ENCODE results near the gene EFEMP2.

The EFEMP2 gene

DNA sequence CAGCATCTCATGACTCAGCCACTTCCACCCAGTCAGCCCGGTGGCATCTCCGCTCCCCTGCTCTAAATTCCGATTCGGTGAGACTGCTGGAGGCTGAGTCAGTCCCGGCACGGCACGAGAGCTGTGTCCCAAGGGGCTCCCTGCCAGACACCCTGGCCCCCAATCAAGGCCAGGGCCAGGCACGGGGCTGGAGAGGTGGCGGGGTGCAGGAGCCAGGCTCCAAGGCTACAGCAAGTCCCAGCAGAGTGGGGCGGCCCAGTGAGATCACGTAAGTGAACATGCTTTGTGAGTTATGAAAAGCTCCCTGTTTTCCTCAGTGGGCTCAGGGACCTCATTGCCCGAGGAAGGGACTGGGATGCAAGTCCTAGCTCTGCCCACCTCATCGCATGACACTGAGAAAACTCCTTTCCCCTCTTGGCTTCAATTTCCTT lies 43.2 kb upstream of the EFEMP2 start:
- TF ChIP-seq, protein P1, sequence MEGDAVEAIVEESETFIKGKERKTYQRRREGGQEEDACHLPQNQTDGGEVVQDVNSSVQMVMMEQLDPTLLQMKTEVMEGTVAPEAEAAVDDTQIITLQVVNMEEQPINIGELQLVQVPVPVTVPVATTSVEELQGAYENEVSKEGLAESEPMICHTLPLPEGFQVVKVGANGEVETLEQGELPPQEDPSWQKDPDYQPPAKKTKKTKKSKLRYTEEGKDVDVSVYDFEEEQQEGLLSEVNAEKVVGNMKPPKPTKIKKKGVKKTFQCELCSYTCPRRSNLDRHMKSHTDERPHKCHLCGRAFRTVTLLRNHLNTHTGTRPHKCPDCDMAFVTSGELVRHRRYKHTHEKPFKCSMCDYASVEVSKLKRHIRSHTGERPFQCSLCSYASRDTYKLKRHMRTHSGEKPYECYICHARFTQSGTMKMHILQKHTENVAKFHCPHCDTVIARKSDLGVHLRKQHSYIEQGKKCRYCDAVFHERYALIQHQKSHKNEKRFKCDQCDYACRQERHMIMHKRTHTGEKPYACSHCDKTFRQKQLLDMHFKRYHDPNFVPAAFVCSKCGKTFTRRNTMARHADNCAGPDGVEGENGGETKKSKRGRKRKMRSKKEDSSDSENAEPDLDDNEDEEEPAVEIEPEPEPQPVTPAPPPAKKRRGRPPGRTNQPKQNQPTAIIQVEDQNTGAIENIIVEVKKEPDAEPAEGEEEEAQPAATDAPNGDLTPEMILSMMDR (IDR thresholded peaks at IDR 0.05), result no peak
- Histone ChIP-seq H3K36me3 (peaks cover 12% of the 10 kb centered on the region), H3K27me3 (no peaks in the 10 kb centered on the region), H3K9me3 (no peaks in the 10 kb centered on the region), H3K4me1 (ENCODE audit: control insufficient read depth in 1 of 2, insufficient read depth in 1 of 2, low read depth in 1 of 2, low read length in 1 of 2) (peaks cover 46 to 54% of the 10 kb centered on the region in 2 experiments), H3K27ac (peak overlapping the region; percentile 61), H3K4me3 (ENCODE audit: low read depth in 1 of 2, low read length in 1 of 2) (peak overlapping the region in 1 of 2 experiments; percentile 10)

DNA sequence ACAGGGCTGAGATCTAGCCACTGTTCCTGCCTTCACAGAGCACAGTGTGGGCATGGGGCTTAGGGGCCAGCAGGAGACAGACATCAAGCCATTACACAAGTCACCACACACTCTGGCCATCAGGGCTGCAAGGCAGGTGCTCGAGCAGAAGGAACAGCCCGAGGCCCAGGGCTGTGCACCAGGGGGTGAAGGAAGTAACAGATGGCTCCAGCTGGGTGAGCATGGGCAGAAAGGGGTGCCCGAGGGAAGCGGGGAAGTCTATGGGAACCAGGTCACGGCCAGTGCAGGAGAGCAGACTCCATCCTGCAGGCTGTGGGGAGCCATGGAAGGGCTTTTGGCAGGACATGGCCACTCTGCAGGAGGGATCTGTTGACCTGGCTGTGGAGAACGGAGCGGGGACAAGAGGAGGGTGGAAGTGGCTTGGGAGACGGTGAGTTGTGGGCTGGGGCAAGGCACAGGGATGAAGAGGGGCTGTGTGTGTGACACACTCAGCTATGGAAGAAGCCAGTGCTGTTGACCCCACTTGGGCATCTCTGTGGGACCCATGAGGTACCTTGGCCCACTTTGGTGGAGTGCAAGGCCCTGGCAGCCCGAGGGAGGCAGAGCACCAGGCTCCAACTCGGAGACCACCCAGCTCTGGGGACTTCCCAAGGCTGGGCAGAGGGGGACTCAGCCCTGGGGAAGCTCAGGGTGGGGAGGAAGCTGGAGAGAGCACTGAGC lies 42.7 kb upstream of the EFEMP2 start:
- H3K9me3 ChIP-seq, result no peaks in the 10 kb centered on the region
- H3K36me3 ChIP-seq, result peaks cover 12% of the 10 kb centered on the region
- no peaks in the 10 kb centered on the region for H3K27me3 ChIP-seq
- H3K27ac ChIP-seq, result peak overlapping the region; percentile 61
- TF ChIP-seq, protein P1 (IDR thresholded peaks at IDR 0.05), result no peak
- peak overlapping the region in 1 of 2 experiments; percentile 10 for H3K4me3 ChIP-seq (ENCODE audit: low read depth in 1 of 2, low read length in 1 of 2)
- H3K4me1 ChIP-seq (ENCODE audit: control insufficient read depth in 1 of 2, insufficient read depth in 1 of 2, low read depth in 1 of 2, low read length in 1 of 2), result peaks cover 40 to 48% of the 10 kb centered on the region in 2 experiments

DNA sequence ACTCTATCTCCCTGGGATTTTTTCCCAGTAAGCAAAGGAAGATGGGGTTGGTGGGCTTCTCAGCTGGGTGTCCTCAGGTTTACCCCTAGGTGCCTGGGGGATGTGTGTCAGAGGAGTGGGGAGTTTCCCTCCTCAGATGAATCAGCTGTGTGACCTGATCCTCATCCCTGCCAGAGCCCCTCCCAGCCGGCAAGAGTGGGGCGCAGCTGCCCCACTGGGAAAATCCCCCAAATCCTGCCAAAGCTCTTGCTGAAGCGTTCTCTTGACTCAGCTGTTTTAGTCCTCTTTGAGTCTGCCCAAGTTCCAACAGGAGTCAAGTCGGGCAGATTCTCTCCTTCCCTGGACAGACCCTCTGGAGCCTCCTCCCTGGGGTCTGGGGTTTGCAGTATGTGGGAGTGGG lies 40.2 kb upstream of the EFEMP2 start:
- Histone ChIP-seq H3K27ac (no peak overlapping the region), H3K9me3 (no peaks in the 10 kb centered on the region), H3K27me3 (no peaks in the 10 kb centered on the region), H3K36me3 (peaks cover 12% of the 10 kb centered on the region), H3K4me1 (ENCODE audit: control insufficient read depth in 1 of 2, insufficient read depth in 1 of 2, low read depth in 1 of 2, low read length in 1 of 2) (peaks cover 28 to 32% of the 10 kb centered on the region in 2 experiments), H3K4me3 (ENCODE audit: low read depth in 1 of 2, low read length in 1 of 2) (no peak overlapping the region)
- TF ChIP-seq, protein P1 (IDR thresholded peaks at IDR 0.05), result no peak

DNA sequence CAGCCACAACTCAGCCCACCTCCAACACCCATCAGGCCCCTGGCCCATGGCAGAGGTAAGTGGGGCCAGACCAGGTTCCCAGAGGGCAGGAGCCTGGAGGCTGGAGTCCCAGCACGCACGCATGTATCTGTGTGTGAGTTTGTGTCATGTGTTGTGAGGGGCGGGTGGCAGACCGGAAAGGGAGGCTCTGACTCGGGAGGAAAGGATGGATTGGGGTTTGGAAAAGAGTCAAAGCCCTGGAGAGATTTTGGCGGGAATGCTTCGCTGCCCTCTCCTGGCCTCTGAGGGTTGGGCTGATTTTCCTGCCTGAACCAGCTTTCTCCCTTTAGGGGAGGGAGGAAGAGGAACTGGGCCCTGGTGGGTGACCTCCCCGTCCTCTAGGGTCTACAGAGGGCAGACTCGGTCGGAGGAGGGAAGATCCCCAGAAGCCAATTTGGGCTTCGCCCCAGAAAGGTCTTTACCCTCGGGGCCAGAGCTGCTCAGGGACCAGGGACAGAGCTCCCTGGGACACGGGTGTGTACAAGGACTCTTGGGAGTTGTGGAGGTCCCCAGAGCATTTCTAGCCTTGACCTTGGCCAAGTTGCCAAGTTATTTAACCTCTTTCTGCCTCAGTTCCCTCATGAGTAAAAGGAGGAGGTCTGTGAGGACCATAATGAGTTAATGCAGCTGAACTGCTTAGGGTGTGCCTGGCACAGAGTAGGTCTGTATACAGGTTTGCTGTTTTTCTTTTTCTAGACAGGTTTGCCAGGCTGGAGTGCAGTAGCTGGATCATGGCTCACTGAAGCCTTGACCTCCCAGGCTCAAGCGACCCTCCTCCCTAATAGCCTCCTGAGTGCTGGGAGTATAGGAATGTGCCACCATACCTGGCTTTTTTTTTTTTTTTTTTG lies 39.3 kb upstream of the EFEMP2 start:
- H3K27me3 ChIP-seq, result no peaks in the 10 kb centered on the region
- peaks cover 2% of the 10 kb centered on the region for H3K36me3 ChIP-seq
- TF ChIP-seq, protein P1 (IDR thresholded peaks at IDR 0.05), result no peak
- H3K4me1 ChIP-seq (ENCODE audit: control insufficient read depth in 1 of 2, insufficient read depth in 1 of 2, low read depth in 1 of 2, low read length in 1 of 2), result peaks cover 19 to 22% of the 10 kb centered on the region in 2 experiments
- no peak overlapping the region for H3K4me3 ChIP-seq (ENCODE audit: low read depth in 1 of 2, low read length in 1 of 2)
- no peaks in the 10 kb centered on the region for H3K9me3 ChIP-seq
- H3K27ac ChIP-seq, result no peak overlapping the region

DNA sequence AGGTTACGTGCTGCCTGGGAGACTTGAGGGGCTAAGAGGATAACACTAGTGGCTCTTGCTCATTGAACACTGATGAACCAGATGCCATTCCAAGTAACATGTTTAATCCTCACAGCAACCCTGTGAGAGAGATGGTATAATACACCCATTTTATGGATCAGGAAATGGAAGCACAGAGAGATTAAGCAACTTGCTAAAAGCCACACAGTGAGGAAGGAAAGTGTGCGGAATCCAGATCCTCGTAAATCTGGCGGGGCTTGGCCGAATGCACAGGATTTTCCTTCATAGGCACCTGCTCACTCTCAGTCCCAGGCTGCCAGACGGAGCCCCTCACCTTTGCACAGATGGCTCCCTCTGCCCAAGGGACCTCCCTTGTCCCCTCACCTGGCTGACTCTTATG lies 35.3 kb upstream of the EFEMP2 start:
- TF ChIP-seq, protein P1 (IDR thresholded peaks at IDR 0.05), result no peak
- Histone ChIP-seq H3K27ac (no peak overlapping the region), H3K4me1 (ENCODE audit: control insufficient read depth in 1 of 2, insufficient read depth in 1 of 2, low read depth in 1 of 2, low read length in 1 of 2) (no peaks in the 10 kb centered on the region), H3K4me3 (ENCODE audit: low read depth in 1 of 2, low read length in 1 of 2) (no peak overlapping the region), H3K36me3 (no peaks in the 10 kb centered on the region), H3K9me3 (no peaks in the 10 kb centered on the region), H3K27me3 (no peaks in the 10 kb centered on the region)

All from neutrophil (primary cell).